ENCODE data around the gene RAB31. TPM values are rescaled to one million over a fixed set of nuclear protein-coding genes. Genes with fewer than 3 reads are reported as not detected.

The RAB31 gene
- total RNA-seq, 1 experiment from 2014 or later: 48.0 TPM

GRCh38 chr18:9818423-9818734, 110.3 kb downstream of the RAB31 start:
- no peak for DNase-seq (ENCODE audit: low spot score)

- DNase-seq (ENCODE audit: low spot score): no peak
These were observed 112.0 kb downstream of the RAB31 start for GRCh38 chr18:9820127-9820526.

GRCh38 chr18:9820719-9821118, 112.6 kb downstream of the RAB31 start:
- no peak for DNase-seq (ENCODE audit: low spot score)

GRCh38 chr18:9822587-9823185, 114.6 kb downstream of the RAB31 start:
- DNase-seq (ENCODE audit: low spot score): no peak

- peak; percentile 54 for DNase-seq (ENCODE audit: low spot score)
These were observed 115.8 kb downstream of the RAB31 start for GRCh38 chr18:9823805-9824473.

- DNase-seq (ENCODE audit: low spot score): no peak
These were observed 116.4 kb downstream of the RAB31 start for GRCh38 chr18:9824474-9824832.

- DNase-seq (ENCODE audit: low spot score): no peak
These were observed 116.9 kb downstream of the RAB31 start for GRCh38 chr18:9824952-9825371.

GRCh38 chr18:9825571-9826073, 117.5 kb downstream of the RAB31 start:
- DNase-seq (ENCODE audit: low spot score): peak; percentile 82

- DNase-seq (ENCODE audit: low spot score): no peak
These were observed 118.6 kb downstream of the RAB31 start for GRCh38 chr18:9826685-9827084.

- no peak for DNase-seq (ENCODE audit: low spot score)
These were observed 119.2 kb downstream of the RAB31 start for GRCh38 chr18:9827211-9827792.

- DNase-seq (ENCODE audit: low spot score): peak; percentile 95
These were observed 119.8 kb downstream of the RAB31 start for GRCh38 chr18:9827793-9828505.

- no peak for DNase-seq (ENCODE audit: low spot score)
These were observed 120.7 kb downstream of the RAB31 start for GRCh38 chr18:9828506-9829396.

- DNase-seq (ENCODE audit: low spot score): no peak
These were observed 121.3 kb downstream of the RAB31 start for GRCh38 chr18:9829397-9829712.

GRCh38 chr18:9831036-9831722, 123.1 kb downstream of the RAB31 start:
- no peak for DNase-seq (ENCODE audit: low spot score)

GRCh38 chr18:9831723-9832199, 123.7 kb downstream of the RAB31 start:
- no peak for DNase-seq (ENCODE audit: low spot score)

- DNase-seq (ENCODE audit: low spot score): no peak
These were observed 124.8 kb downstream of the RAB31 start for GRCh38 chr18:9832871-9833270.

- no peak for DNase-seq (ENCODE audit: low spot score)
These were observed 126.5 kb downstream of the RAB31 start for GRCh38 chr18:9834551-9834950.

- DNase-seq (ENCODE audit: low spot score): no peak
These were observed 127.1 kb downstream of the RAB31 start for GRCh38 chr18:9835113-9835755.

GRCh38 chr18:9835825-9836224, 127.7 kb downstream of the RAB31 start:
- DNase-seq (ENCODE audit: low spot score): no peak

GRCh38 chr18:9838144-9838877, 130.2 kb downstream of the RAB31 start:
- DNase-seq (ENCODE audit: low spot score): peak; percentile 62

Measured in H4 (cell line).